Activated T-cell treated with anti-CD3 and anti-CD28 coated beads, Interleukin-2, amount 50 U/mL, for 24 hours (primary cell): ENCODE data around the gene KDM6A.
"Not testable (repeated sequence)": the region's sequence is repeated elsewhere in the genome, so short reads cannot be mapped to it uniquely, and the experiment has no call there.

Experiments used
- DNase-seq: peaks from one replicate; pipeline ENCODE4 v3.0.0-alpha.2; 2020
- H3K27ac Mint-ChIP-seq: 2 replicates; pipeline ENCODE4 v1.8.0; 2020; ENCODE audit warnings: mild to moderate bottlenecking, mixed read lengths
- H3K27me3 Mint-ChIP-seq: 2 replicates; pipeline ENCODE4 v1.8.0; 2020; ENCODE audit warnings: mixed read lengths
- H3K36me3 Mint-ChIP-seq: 2 replicates; pipeline ENCODE4 v1.8.0; 2020; ENCODE audit warnings: low read depth, mixed read lengths
- H3K4me1 Mint-ChIP-seq: 2 replicates; pipeline ENCODE4 v1.8.0; 2020; ENCODE audit warnings: low read depth, mixed read lengths
- H3K4me3 Mint-ChIP-seq: 2 replicates; pipeline ENCODE4 v1.8.0; 2020; ENCODE audit warnings: mild to moderate bottlenecking, moderate library complexity, mixed read lengths
- H3K9me3 Mint-ChIP-seq: 2 replicates; pipeline ENCODE4 v1.8.0; 2020; ENCODE audit warnings: mixed read lengths

KDM6A gene

GRCh38 chrX:44903830-44904530, 31.0 kb downstream of the KDM6A start:
- Mint-ChIP-seq H3K27me3 (no peaks in the 10 kb centered on the region), H3K27ac (peak overlapping the region; percentile 64), H3K4me3 (no peak overlapping the region), H3K4me1 (peaks cover 77% of the 10 kb centered on the region), H3K36me3 (peaks cover 23% of the 10 kb centered on the region), H3K9me3 (peaks cover 11% of the 10 kb centered on the region)
- no peak for DNase-seq

- peak overlapping the region; percentile 35 for H3K27ac Mint-ChIP-seq
- no peak overlapping the region for H3K4me3 Mint-ChIP-seq
- peaks cover 12% of the 10 kb centered on the region for H3K9me3 Mint-ChIP-seq
- H3K4me1 Mint-ChIP-seq = peaks cover 76% of the 10 kb centered on the region
- no peaks in the 10 kb centered on the region for H3K27me3 Mint-ChIP-seq
- DNase-seq = no peak
- H3K36me3 Mint-ChIP-seq = peaks cover 25% of the 10 kb centered on the region
These were observed 31.6 kb downstream of the KDM6A start for GRCh38 chrX:44904542-44905115.

GRCh38 chrX:44906041-44906440, 33.1 kb downstream of the KDM6A start:
- no peak overlapping the region for H3K4me3 Mint-ChIP-seq
- H3K36me3 Mint-ChIP-seq = peaks cover 26% of the 10 kb centered on the region
- H3K4me1 Mint-ChIP-seq = peaks cover 68% of the 10 kb centered on the region
- H3K9me3 Mint-ChIP-seq = peaks cover 13% of the 10 kb centered on the region
- DNase-seq = no peak
- H3K27me3 Mint-ChIP-seq = no peaks in the 10 kb centered on the region
- H3K27ac Mint-ChIP-seq = peak overlapping the region; percentile 72

- DNase-seq = no peak
- Mint-ChIP-seq H3K27ac (no peak overlapping the region), H3K27me3 (no peaks in the 10 kb centered on the region), H3K36me3 (peaks cover 26% of the 10 kb centered on the region), H3K4me1 (peaks cover 65% of the 10 kb centered on the region), H3K4me3 (no peak overlapping the region), H3K9me3 (peaks cover 13% of the 10 kb centered on the region)
These were observed 33.6 kb downstream of the KDM6A start for GRCh38 chrX:44906542-44906941.

GRCh38 chrX:44908153-44908552, 35.2 kb downstream of the KDM6A start:
- peaks cover 28% of the 10 kb centered on the region for H3K36me3 Mint-ChIP-seq
- H3K4me1 Mint-ChIP-seq = peaks cover 65% of the 10 kb centered on the region
- no peak for DNase-seq
- peaks cover 9% of the 10 kb centered on the region for H3K9me3 Mint-ChIP-seq
- peak overlapping the region; percentile 78 for H3K27ac Mint-ChIP-seq
- no peak overlapping the region for H3K4me3 Mint-ChIP-seq
- no peaks in the 10 kb centered on the region for H3K27me3 Mint-ChIP-seq

GRCh38 chrX:44908827-44909226, 35.8 kb downstream of the KDM6A start:
- no peak for DNase-seq
- Mint-ChIP-seq H3K4me1 (peaks cover 64% of the 10 kb centered on the region), H3K27ac (no peak overlapping the region), H3K36me3 (peaks cover 26% of the 10 kb centered on the region), H3K4me3 (no peak overlapping the region), H3K27me3 (no peaks in the 10 kb centered on the region), H3K9me3 (peaks cover 6% of the 10 kb centered on the region)

- peaks cover 26% of the 10 kb centered on the region for H3K36me3 Mint-ChIP-seq
- not testable (repeated sequence) for DNase-seq, H3K9me3 Mint-ChIP-seq, H3K27me3 Mint-ChIP-seq, H3K27ac Mint-ChIP-seq, H3K4me3 Mint-ChIP-seq
- peaks cover 64% of the 10 kb centered on the region for H3K4me1 Mint-ChIP-seq
These were observed 37.5 kb downstream of the KDM6A start for GRCh38 chrX:44910508-44910907.

- H3K27me3 Mint-ChIP-seq, H3K4me3 Mint-ChIP-seq, DNase-seq, H3K27ac Mint-ChIP-seq, H3K9me3 Mint-ChIP-seq: not testable (repeated sequence)
- H3K36me3 Mint-ChIP-seq = peaks cover 26% of the 10 kb centered on the region
- H3K4me1 Mint-ChIP-seq = peaks cover 64% of the 10 kb centered on the region
These were observed 38.1 kb downstream of the KDM6A start for GRCh38 chrX:44911074-44911600.

GRCh38 chrX:44913656-44914531, 40.9 kb downstream of the KDM6A start:
- Mint-ChIP-seq H3K4me3 (no peak overlapping the region), H3K27ac (peak overlapping the region; percentile 75), H3K9me3 (peaks cover 2% of the 10 kb centered on the region), H3K4me1 (peaks cover 60% of the 10 kb centered on the region), H3K27me3 (no peaks in the 10 kb centered on the region), H3K36me3 (peaks cover 17% of the 10 kb centered on the region)
- no peak for DNase-seq

GRCh38 chrX:44914532-44915198, 41.7 kb downstream of the KDM6A start:
- no peaks in the 10 kb centered on the region for H3K27me3 Mint-ChIP-seq
- H3K4me1 Mint-ChIP-seq = peaks cover 59% of the 10 kb centered on the region
- no peak overlapping the region for H3K4me3 Mint-ChIP-seq
- peaks cover 18% of the 10 kb centered on the region for H3K36me3 Mint-ChIP-seq
- H3K9me3 Mint-ChIP-seq = peaks cover under 1% of the 10 kb centered on the region
- no peak for DNase-seq
- peak overlapping the region; percentile 75 for H3K27ac Mint-ChIP-seq

GRCh38 chrX:44915361-44915868, 42.4 kb downstream of the KDM6A start:
- Mint-ChIP-seq H3K9me3 (no peaks in the 10 kb centered on the region), H3K27me3 (no peaks in the 10 kb centered on the region), H3K36me3 (peaks cover 21% of the 10 kb centered on the region), H3K27ac (peak overlapping the region; percentile 75), H3K4me3 (no peak overlapping the region), H3K4me1 (peaks cover 64% of the 10 kb centered on the region)
- no peak for DNase-seq

- Mint-ChIP-seq H3K9me3 (no peaks in the 10 kb centered on the region), H3K36me3 (peaks cover 14% of the 10 kb centered on the region), H3K27me3 (no peaks in the 10 kb centered on the region), H3K4me3 (no peak overlapping the region), H3K4me1 (peaks cover 74% of the 10 kb centered on the region), H3K27ac (no peak overlapping the region)
- no peak for DNase-seq
These were observed 45.7 kb downstream of the KDM6A start for GRCh38 chrX:44918722-44919121.

GRCh38 chrX:44922980-44923379, 50.0 kb downstream of the KDM6A start:
- H3K9me3 Mint-ChIP-seq = no peaks in the 10 kb centered on the region
- peaks cover 76% of the 10 kb centered on the region for H3K4me1 Mint-ChIP-seq
- H3K27ac Mint-ChIP-seq = peak overlapping the region; percentile 48
- H3K27me3 Mint-ChIP-seq = no peaks in the 10 kb centered on the region
- no peak for DNase-seq
- peak overlapping the region; percentile 38 for H3K4me3 Mint-ChIP-seq
- H3K36me3 Mint-ChIP-seq = peaks cover 14% of the 10 kb centered on the region

- H3K4me1 Mint-ChIP-seq = peaks cover 78% of the 10 kb centered on the region
These were observed 54.4 kb downstream of the KDM6A start for GRCh38 chrX:44927398-44927797.

More at GRCh38 chrX:44927398-44927797, 54.4 kb downstream of the KDM6A start:
- H3K36me3 Mint-ChIP-seq = peaks cover 15% of the 10 kb centered on the region
- DNase-seq = no peak
- no peaks in the 10 kb centered on the region for H3K27me3 Mint-ChIP-seq
- H3K9me3 Mint-ChIP-seq = peaks cover 8% of the 10 kb centered on the region
- H3K4me3 Mint-ChIP-seq = no peak overlapping the region
- H3K27ac Mint-ChIP-seq = peak overlapping the region; percentile 60
